Fibroblast of skin of left biceps (primary cell): ENCODE data around the gene DRAP1.

Experiments used
- DNase-seq, 2 experiments: peaks; one replicate each; pipeline ENCODE4 v3.0.0-alpha.2; 2013; ENCODE audit warnings: low read depth in 2 of 2

DRAP1 gene

GRCh38 chr11:65903715-65904114, 15.5 kb upstream of the DRAP1 start:
- no peak for DNase-seq

GRCh38 chr11:65906602-65907001, 12.6 kb upstream of the DRAP1 start:
- no peak for DNase-seq

GRCh38 chr11:65907878-65908277, 11.3 kb upstream of the DRAP1 start:
- DNase-seq, result no peak

GRCh38 chr11:65911682-65912568, 7.3 kb upstream of the DRAP1 start:
- peak; percentile 62 to 64 for DNase-seq

- DNase-seq, result no peak
Measured at GRCh38 chr11:65912845-65913244, 6.4 kb upstream of the DRAP1 start.

GRCh38 chr11:65915101-65915820, 4.0 kb upstream of the DRAP1 start:
- DNase-seq, result no peak

- DNase-seq, result peak; percentile 89 to 92
Measured at GRCh38 chr11:65915821-65916251, 3.4 kb upstream of the DRAP1 start.

GRCh38 chr11:65916391-65916790, 2.8 kb upstream of the DRAP1 start:
- DNase-seq, result no peak

GRCh38 chr11:65917077-65917433, 2.2 kb upstream of the DRAP1 start:
- no peak for DNase-seq

- DNase-seq, result no peak
Measured at GRCh38 chr11:65917434-65918210, 1.6 kb upstream of the DRAP1 start.

- DNase-seq, result no peak
Measured at GRCh38 chr11:65918211-65919140, 750 bp upstream of the DRAP1 start, which contains the start of gene C11orf68. Gene C11orf68 (minus strand): TSS chr11:65919062. CDS start chr11:65919031, 31 bp downstream.

GRCh38 chr11:65919573-65920371, 546 bp downstream of the DRAP1 start:
- DNase-seq, result no peak

- no peak for DNase-seq
Measured at GRCh38 chr11:65920372-65920802, 1.2 kb downstream of the DRAP1 start.

GRCh38 chr11:65921033-65921555, 1.9 kb downstream of the DRAP1 start:
- DNase-seq, result no peak

- DNase-seq, result no peak
Measured at GRCh38 chr11:65921876-65922275, 2.6 kb downstream of the DRAP1 start.

GRCh38 chr11:65922565-65922964, 3.3 kb downstream of the DRAP1 start:
- no peak for DNase-seq

- no peak for DNase-seq
Measured at GRCh38 chr11:65925397-65925796, 6.2 kb downstream of the DRAP1 start.

GRCh38 chr11:65927904-65928397, 8.7 kb downstream of the DRAP1 start:
- no peak for DNase-seq

GRCh38 chr11:65928667-65929066, 9.4 kb downstream of the DRAP1 start:
- no peak for DNase-seq
